Astrocyte of the spinal cord (primary cell): ENCODE data around the gene EFCAB9.
"Not testable (repeated sequence)": the region's sequence is repeated elsewhere in the genome, so short reads cannot be mapped to it uniquely, and the experiment has no call there.

Experiments used
- DNase-seq: peaks from one replicate; pipeline ENCODE4 v3.0.0; 2011; ENCODE audit warnings: low read depth, low spot score
- H3K4me3 ChIP-seq: 2 replicates; pipeline ENCODE4 v1.5.1; 2011; ENCODE audit warnings: low read depth, mild to moderate bottlenecking, low read length, moderate library complexity
- in situ Hi-C: cut with HindIII; loops from 2 replicates; pipeline ENCODE4 v1.10.0; 2017; ENCODE audit warnings: low sequenced_read_pairs
- TF ChIP-seq, protein P1 (sequence below): IDR thresholded peaks from 2 replicates; pipeline ENCODE4 v1.5.1; 2012; ENCODE audit warnings: low read depth, mild to moderate bottlenecking, low read length, inconsistent platforms

EFCAB9 gene

DNA sequence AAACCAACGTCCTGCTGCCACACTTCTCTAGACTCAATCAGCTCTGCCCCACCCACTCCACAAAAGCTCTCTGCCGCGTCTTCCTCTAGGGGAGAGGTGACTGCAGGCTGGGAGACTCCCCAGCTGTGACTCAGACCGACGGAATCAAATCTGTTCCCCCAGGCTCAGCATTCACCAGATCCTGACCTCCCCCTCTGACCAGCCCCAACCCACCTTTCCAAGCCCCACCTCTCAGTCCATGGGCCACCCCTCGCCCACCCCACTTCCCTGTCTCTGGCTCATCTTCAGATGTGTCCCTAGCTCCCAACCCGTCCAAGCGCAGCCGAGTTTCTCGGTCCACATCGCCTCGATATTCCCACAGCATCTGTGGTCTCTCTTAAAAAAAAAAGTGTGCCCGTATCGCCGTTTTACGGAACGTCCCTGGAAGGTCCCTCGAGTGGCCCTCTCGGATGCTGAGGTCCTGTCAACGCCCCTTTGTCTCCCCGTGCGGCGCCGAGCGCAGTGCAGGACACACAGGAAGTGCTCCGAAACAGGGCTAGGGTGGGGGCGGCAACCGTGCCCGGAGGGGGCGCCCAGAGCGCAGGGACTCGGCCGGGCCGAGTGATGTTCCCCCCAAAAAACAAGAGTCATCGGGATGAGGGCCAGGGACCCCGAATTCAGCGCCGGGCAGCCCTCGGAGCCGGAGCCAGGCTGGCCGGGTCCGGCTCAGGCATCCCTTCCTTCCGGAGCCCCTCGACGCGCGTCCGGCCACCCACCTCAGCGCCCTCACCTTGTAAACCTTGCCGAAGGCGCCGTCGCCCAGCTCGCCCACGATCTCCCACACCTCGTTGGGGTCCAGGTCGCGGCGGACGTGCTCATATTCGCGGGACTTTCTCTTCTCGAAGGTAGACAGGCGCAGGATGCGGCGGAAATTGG is 6.6 kb upstream of the EFCAB9 start:
- peak overlapping the region; percentile 92 for H3K4me3 ChIP-seq
- in situ Hi-C loops, result no loop called here
- TF ChIP-seq, protein P1, sequence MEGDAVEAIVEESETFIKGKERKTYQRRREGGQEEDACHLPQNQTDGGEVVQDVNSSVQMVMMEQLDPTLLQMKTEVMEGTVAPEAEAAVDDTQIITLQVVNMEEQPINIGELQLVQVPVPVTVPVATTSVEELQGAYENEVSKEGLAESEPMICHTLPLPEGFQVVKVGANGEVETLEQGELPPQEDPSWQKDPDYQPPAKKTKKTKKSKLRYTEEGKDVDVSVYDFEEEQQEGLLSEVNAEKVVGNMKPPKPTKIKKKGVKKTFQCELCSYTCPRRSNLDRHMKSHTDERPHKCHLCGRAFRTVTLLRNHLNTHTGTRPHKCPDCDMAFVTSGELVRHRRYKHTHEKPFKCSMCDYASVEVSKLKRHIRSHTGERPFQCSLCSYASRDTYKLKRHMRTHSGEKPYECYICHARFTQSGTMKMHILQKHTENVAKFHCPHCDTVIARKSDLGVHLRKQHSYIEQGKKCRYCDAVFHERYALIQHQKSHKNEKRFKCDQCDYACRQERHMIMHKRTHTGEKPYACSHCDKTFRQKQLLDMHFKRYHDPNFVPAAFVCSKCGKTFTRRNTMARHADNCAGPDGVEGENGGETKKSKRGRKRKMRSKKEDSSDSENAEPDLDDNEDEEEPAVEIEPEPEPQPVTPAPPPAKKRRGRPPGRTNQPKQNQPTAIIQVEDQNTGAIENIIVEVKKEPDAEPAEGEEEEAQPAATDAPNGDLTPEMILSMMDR, result peak; percentile 5
- peak; percentile 73 for DNase-seq

DNA sequence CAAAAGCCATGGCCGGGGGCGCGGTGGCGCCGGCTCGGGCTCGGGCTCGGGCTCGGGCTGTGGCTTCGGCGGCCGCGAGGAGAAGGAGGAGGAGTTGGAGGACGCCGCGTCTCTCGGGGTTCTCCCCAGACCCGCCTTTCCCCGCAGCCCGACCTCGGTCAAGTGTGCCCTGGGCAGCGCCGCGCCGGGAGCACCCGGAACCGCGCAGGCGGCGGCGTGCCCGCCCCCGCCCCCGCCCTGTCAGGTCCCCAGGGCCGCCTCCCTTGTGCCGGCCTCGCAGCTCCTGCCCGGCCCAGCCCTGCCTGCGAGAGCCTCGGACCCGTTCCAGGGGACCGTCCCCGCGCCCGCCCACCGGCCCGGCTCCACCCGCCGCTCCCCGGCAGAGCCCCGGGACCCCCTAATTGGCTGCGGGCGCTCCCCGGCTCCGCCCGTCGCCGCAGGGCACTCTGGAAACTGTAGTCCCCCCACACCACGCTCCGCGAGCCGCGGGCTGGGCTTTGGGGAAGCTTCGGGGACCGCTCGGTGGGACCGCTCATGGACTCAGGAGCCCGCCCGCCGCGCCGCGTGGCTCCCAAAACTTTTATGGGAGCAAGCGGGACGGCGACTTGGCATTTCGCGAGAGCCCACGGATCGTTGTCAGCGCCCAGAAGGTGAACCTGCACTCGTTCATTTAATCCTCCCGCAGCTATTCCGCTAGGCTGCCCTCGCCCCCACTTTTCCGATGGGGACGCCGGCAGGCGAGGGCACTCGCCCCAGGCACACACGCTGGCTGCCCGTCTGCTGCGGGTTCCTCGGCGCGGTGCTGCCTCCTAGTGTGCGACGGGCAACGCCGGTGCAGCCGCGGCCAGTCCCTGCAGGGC is 5.7 kb upstream of the EFCAB9 start, which contains the start of gene STK10:
STK10 (minus strand) TSS at position 192 of the 860 bp plus-strand sequence; CDS start at position 10, 182 bp downstream.
- TF ChIP-seq, protein P1, result peak; percentile 76
- in situ Hi-C loops, result no loop called here
- H3K4me3 ChIP-seq, result peak within 1 kb of the TSS; percentile 92
- DNase-seq, result peak; percentile 92

DNA sequence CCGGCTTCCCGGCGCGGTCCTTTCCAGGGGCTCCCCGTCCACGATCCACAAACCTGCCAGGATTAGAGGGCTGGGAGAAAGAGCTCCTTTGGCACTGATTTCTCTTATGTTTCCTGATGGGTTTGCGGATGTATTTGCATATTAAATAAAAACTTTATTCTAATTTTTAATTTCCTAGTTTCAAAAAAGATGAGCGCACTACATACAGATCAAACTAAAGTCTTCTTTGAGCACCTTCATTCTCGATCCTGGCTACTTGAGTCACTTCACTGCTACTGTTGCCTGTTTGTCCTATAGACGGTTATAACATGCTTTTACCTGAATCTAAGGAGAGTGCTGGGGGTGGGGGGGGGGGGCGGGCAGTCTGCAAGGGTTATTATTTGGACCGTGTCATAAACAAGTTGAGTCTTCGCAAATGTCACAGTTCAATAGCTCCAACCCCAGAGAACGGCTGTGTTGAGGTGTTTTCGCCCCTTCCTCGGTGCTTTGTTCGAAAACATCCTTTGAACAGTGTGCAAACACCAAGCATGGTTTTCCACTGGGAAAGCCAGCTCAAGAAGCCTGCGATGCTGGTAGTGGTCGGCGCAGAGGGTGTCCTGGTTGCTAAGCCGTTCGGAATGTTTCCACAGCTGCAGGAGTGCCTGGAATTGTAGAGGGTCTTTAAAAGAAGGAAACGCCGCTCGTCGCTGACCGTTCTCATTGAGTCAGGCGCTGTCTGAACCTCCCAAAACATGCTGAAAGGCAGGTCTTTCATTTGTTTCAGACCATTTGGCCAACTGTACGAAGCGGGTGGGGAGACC is 4.9 kb upstream of the EFCAB9 start:
- TF ChIP-seq, protein P1, result no peak
- in situ Hi-C loops, result no loop called here
- peak; percentile 91 for DNase-seq
- H3K4me3 ChIP-seq, result peak overlapping the region; percentile 8

DNA sequence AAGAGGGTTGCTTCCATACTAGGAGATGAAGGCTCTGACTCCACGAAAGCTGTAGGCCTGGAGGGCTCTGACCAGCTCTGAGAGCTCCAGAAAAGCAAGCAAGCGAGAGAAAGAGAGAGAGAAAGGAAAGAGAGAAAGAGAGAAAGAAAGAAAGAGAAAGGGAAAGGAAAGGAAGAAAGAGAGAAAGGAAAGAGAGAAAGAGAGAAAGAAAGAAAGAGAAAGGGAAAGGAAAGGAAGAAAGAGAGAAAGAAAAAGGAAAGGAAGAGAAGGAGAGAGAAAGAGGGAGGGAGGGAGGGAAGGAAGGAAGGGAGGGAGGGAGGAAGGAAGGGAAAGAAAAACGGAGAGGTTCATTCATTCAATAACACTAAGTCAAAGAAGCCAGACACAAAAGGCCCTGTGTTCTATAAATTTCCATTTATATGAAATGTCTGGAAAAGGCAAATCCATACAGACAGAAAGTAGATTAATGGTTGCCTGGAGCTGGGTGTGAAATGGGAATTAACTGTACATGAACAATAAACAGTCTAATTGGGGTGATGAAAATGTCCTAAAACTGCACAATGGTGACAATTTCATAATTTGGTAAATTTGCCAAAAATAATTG is 4.2 kb upstream of the EFCAB9 start:
- peak overlapping the region; percentile 8 for H3K4me3 ChIP-seq
- no peak for DNase-seq
- TF ChIP-seq, protein P1, result no peak
- in situ Hi-C loops, result no loop called here

DNA sequence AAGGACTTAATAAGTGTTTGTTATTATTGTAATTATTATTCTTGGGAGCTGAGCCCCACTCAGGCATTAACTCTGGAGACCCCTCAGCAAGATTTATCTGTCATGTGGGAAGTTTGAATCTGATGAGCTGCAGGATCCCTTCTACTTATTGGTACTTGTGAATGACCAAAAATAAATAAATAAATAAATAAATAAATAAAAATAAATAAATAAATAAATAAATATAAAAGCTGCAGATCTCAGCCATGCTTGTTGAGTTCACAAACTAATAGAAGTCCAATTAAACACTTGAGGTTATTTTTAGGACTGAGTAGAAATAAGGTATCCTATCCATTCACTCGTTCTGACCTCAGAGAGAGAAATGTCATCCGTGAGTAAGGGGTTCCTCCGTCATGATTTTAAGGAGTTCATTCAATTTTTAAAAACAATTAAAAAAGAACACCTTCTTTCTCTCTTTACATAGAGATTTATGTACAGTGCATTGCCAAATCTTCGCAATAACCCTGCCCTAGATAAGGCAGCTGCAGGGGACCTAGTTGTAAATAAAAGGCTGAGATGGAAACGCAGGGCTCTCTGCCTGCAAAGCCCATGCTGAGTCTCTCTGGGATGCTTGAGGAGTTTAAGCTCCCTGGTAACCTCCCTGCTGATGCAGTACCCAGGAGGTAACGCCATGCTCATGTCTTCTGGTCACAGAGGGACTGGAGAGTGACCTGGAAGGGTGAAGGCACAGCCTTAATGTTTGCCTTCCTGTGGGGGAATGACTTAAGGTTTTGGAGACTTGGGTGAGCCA is 1.2 kb downstream of the EFCAB9 start:
- in situ Hi-C loops, result no loop called here
- TF ChIP-seq, protein P1, result no peak

DNA sequence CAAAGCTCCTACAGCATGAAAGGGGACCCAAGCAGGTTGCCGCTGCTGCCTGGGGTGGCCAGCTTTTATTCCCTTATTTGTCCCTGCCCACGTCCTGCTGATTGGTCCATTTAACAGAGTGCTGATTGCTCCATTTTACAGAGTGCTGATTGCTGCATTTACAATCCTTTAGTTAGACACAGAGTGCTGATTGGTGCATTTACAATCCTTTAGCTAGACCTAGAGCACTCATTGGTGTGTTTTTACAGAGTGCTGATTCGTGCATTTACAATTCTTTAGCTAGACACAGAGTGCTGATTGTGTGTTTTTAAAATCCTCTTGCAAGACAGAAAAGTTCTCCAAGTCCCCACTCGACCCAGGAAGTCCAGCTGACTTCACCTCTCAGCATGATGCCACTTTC is 3.8 kb downstream of the EFCAB9 start:
- in situ Hi-C loops, DNase-seq, H3K4me3 ChIP-seq: not testable (repeated sequence)

More for the DNA sequence above, 1.2 kb downstream of the EFCAB9 start:
- H3K4me3 ChIP-seq, result no peak overlapping the region
- DNase-seq, result no peak
